Gastrocnemius medialis (tissue), 4 donors: Measurements from ENCODE around the gene ZNF417. TPM values are rescaled to one million over a fixed set of nuclear protein-coding genes. Genes with fewer than 3 reads are reported as not detected.

ENCODE experiments used
- ATAC-seq, 2 donors: fragments of 150-250 bp; one replicate each; pipeline ENCODE4 v1.9.1; 2016
- DNase-seq, 2 donors: peaks; one replicate each; pipeline ENCODE4 v3.0.0-alpha.2; 2019
- H3K27ac ChIP-seq, 4 donors: fragments of 200-600 bp; sonication (generic); 1 replicate in 1 of 4; 2 replicates in 3 of 4; pipeline ENCODE4 v1.5.1; 2016 to 2018; ENCODE audit warnings: mild to moderate bottlenecking in 2 of 4, moderate library complexity in 1 of 4
- H3K27me3 ChIP-seq, 3 donors: fragments of 200-600 bp; sonication (generic) in 2 of 3; 1 replicate in 1 of 3; 2 replicates in 2 of 3; pipeline versions ENCODE4 v1.5.1 to v1.6.0; 2016 to 2019; ENCODE audit warnings: mild to moderate bottlenecking in 1 of 3, moderate library complexity in 1 of 3
- H3K36me3 ChIP-seq, 2 donors: fragments of 200-600 bp; sonication (generic) in 1 of 2; one replicate each; pipeline ENCODE4 v1.5.1; 2017 to 2018
- H3K4me1 ChIP-seq, 2 donors: fragments of 200-600 bp; sonication (generic) in 1 of 2; one replicate each; pipeline ENCODE4 v1.5.1; 2016 to 2017; ENCODE audit warnings: mild to moderate bottlenecking in 2 of 2
- H3K4me3 ChIP-seq, 4 donors: fragments of 200-600 bp; sonication (generic) in 3 of 4; 1 replicate in 1 of 4; 2 replicates in 3 of 4; pipeline ENCODE4 v1.5.1; 2016 to 2019; ENCODE audit warnings: mild to moderate bottlenecking in 2 of 4
- H3K9me3 ChIP-seq, 3 donors: fragments of 200-600 bp; sonication (generic) in 2 of 3; 1 replicate in 1 of 3; 2 replicates in 2 of 3; pipeline ENCODE4 v1.5.1; 2016 to 2019
- POLR2A ChIP-seq, 2 donors: fragments of 450-650 bp; IDR thresholded peaks; one replicate each; pipeline ENCODE4 v1.6.1; 2017; ENCODE audit warnings: antibody characterized with exemption in 2 of 2, mild to moderate bottlenecking in 2 of 2, moderate library complexity in 2 of 2
- in situ Hi-C, 4 donors: fragments of 200-750 bp; cut with MboI; loops; one replicate each; pipeline versions ENCODE4 v1.15.0 to v1.8.0; 2017; ENCODE audit warnings: low sequenced_read_pairs in 4 of 4
- intact Hi-C: fragments of 100-400 bp; cut with DNase I; formaldehyde crosslinking; loops from one replicate; pipeline ENCODE4 v1.15.1; 2023; ENCODE audit warnings: low total_unique reads
- total RNA-seq, 4 donors: library from RNA; depleted of rRNA; stranded (reverse); fragments of >200 nt; gene quantifications; one replicate each; pipeline versions ENCODE4 v1.1.0 to v1.2.3, GENCODE V29; 2016
- TF ChIP-seq, protein P1 (sequence below), 5 experiments: fragments of 450-650 bp in 3 of 5; fragments of 200-600 bp in 2 of 5; sonication (generic) in 2 of 5; IDR thresholded peaks in 4 of 5; conservative IDR thresholded peaks in 1 of 5; 1 replicate in 4 of 5; 2 replicates in 1 of 5; pipeline ENCODE4 v1.5.1; 2016 to 2019; ENCODE audit warnings: antibody characterized with exemption in 5 of 5, mild to moderate bottlenecking in 3 of 5, moderate library complexity in 3 of 5

The ZNF417 gene
- total RNA-seq, 4 donors from 2014 or later = 2.6 to 8.4 (median 4.6) TPM

DNA sequence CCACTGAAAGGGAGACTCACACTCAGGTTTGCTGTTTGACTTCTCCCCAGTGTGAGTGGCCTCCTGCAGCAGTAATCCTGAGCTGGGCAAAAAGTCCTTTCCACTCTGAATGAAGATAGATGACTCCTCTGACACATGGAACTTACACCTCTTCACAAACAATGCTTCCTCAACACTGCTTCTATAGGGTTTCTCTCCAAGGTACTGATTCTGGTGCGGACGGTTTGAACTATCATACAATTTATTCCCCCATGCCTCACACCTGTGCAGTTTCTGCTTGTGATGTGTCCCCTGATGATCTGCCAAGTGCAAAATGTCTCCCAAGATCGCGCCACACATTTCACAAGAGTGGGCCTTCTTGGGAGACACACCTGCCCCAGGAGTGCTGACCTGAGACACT, 11.2 kb upstream of the ZNF417 start:
- ATAC-seq (no peak), DNase-seq (no peak)
- no peaks in the 10 kb centered on the region for H3K27me3 ChIP-seq
- H3K27ac ChIP-seq = no peak overlapping the region
- peaks cover 0 to 26% (median 15%) of the 10 kb centered on the region in 3 donors for H3K9me3 ChIP-seq
- in situ Hi-C loops (no loop called here), intact Hi-C loops (no loop called here)
- peaks cover 0 to 76% of the 10 kb centered on the region in 2 donors for H3K36me3 ChIP-seq
- no peaks in the 10 kb centered on the region for H3K4me1 ChIP-seq
- no peak for TF ChIP-seq POLR2A (IDR thresholded peaks at IDR 0.05)
- TF ChIP-seq, protein P1, sequence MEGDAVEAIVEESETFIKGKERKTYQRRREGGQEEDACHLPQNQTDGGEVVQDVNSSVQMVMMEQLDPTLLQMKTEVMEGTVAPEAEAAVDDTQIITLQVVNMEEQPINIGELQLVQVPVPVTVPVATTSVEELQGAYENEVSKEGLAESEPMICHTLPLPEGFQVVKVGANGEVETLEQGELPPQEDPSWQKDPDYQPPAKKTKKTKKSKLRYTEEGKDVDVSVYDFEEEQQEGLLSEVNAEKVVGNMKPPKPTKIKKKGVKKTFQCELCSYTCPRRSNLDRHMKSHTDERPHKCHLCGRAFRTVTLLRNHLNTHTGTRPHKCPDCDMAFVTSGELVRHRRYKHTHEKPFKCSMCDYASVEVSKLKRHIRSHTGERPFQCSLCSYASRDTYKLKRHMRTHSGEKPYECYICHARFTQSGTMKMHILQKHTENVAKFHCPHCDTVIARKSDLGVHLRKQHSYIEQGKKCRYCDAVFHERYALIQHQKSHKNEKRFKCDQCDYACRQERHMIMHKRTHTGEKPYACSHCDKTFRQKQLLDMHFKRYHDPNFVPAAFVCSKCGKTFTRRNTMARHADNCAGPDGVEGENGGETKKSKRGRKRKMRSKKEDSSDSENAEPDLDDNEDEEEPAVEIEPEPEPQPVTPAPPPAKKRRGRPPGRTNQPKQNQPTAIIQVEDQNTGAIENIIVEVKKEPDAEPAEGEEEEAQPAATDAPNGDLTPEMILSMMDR (IDR thresholded peaks at IDR 0.05 in 4 of 5, conservative IDR thresholded peaks at IDR 0.05 in 1 of 5) = no peak
- no peak overlapping the region for H3K4me3 ChIP-seq

DNA sequence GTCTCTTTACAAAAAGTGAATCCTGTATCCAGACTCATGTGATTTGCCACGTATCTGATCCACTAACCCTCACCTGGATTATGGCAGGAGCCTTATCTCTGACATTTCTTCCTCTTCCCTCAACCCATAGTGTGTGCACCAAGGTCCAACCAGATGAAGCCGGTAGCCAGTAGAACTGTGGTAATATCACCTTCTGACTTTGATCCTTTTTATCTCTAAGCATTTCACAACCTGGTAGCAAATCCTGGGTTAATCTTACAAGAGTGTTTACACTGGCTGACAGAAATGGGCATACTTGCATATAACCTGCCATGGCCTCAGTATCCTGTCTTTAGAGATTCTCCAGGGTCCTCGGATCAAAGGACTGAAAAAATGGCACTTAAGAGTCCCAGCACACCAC, 1.9 kb downstream of the ZNF417 start:
- H3K4me1 ChIP-seq = peaks cover 10 to 11% of the 10 kb centered on the region in 2 donors
- TF ChIP-seq POLR2A (IDR thresholded peaks at IDR 0.05) = no peak
- TF ChIP-seq, protein P1 (IDR thresholded peaks at IDR 0.05 in 4 of 5, conservative IDR thresholded peaks at IDR 0.05 in 1 of 5) = no peak
- in situ Hi-C loops (loop anchor here in 2 of 4 donors (25.0 kb wide), 1 partner anchor 177 kb away; the partner anchor contains the start of genes ZNF671 (in 2 of the 2) and ZNF776 (in 2 of the 2)), intact Hi-C loops (no loop called here)
- no peak for ATAC-seq
- H3K36me3 ChIP-seq = peaks cover 0 to 28% of the 10 kb centered on the region in 2 donors
- H3K27ac ChIP-seq = no peak overlapping the region
- no peak overlapping the region for H3K4me3 ChIP-seq
- H3K9me3 ChIP-seq = no peaks in the 10 kb centered on the region
- DNase-seq = no peak
- H3K27me3 ChIP-seq = no peaks in the 10 kb centered on the region

DNA sequence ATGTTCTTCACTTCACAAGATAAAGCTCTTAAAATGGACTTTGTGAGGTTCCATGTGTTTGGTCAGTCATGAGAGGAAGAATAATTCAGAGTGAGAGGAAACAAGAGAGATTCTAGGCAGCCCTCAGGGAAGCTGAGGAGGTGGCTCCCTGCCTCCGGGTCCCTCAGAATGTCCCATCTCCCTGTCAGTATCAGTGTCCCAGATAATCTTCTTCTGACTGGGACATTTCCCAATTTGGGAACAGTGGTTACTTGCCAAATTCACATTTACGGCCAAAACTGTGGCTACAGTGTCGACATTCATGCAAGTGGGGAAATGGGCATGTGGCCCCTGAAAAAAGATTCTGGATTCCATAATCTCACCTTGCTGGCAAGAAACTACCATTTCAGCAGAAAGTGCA, 9.0 kb downstream of the ZNF417 start:
- TF ChIP-seq, protein P1 (IDR thresholded peaks at IDR 0.05 in 4 of 5, conservative IDR thresholded peaks at IDR 0.05 in 1 of 5) = no peak
- Histone ChIP-seq H3K4me1 (peaks cover 0 to 4% of the 10 kb centered on the region in 2 donors), H3K4me3 (no peak overlapping the region), H3K27me3 (no peaks in the 10 kb centered on the region), H3K27ac (no peak overlapping the region), H3K9me3 (peaks cover 0 to 5% (median 0%) of the 10 kb centered on the region in 3 donors), H3K36me3 (peaks cover 10 to 35% of the 10 kb centered on the region in 2 donors)
- DNase-seq (no peak), ATAC-seq (no peak)
- in situ Hi-C loops = loop anchor here in 2 of 4 donors (25.0 kb wide), 1 partner anchor 170 kb away; the partner anchor contains the start of genes ZNF671 (in 2 of the 2) and ZNF776 (in 2 of the 2)
- intact Hi-C loops = no loop called here

DNA sequence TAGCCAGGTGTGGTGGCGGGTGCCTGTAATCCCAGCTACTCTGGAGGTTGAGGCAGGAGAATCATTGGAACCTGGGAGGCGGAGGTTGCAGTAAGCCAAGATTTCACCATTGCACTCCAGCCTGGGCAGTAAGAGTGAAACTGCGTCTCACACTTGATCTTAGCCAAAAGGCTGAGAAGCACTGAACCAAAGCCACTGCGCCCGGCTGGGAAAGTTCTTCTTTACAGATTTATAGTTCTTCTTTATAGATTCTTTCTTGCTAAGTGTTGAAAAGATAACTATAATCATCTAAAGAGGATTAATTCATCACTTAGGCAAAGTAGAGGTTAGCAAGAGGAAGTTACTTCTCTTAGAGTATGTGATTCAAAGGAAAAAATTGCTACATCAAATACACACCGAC, 11.1 kb downstream of the ZNF417 start:
- DNase-seq (no peak), ATAC-seq (no peak)
- Histone ChIP-seq H3K27me3 (no peaks in the 10 kb centered on the region), H3K36me3 (peaks cover 10 to 20% of the 10 kb centered on the region in 2 donors), H3K4me1 (peaks cover 0 to 4% of the 10 kb centered on the region in 2 donors), H3K4me3 (no peak overlapping the region), H3K9me3 (peaks cover 0 to 5% (median 0%) of the 10 kb centered on the region in 3 donors), H3K27ac (no peak overlapping the region)
- TF ChIP-seq, protein P1 (IDR thresholded peaks at IDR 0.05 in 4 of 5, conservative IDR thresholded peaks at IDR 0.05 in 1 of 5) = no peak
- no peak for TF ChIP-seq POLR2A (IDR thresholded peaks at IDR 0.05)
- intact Hi-C loops (no loop called here), in situ Hi-C loops (loop anchor here in 2 of 4 donors (25.0 kb wide), 1 partner anchor 168 kb away; the partner anchor contains the start of genes ZNF671 (in 2 of the 2) and ZNF776 (in 2 of the 2))
